Medulla oblongata (tissue), 1 donor: ENCODE results near the gene SSH3.
A peak's percentile ranks its signal among the peaks of the same experiment; 100 is the strongest.

ENCODE experiments used
- DNase-seq: peaks from one replicate; pipeline ENCODE4 v3.0.0-alpha.2; 2015; ENCODE audit errors: extremely low spot score

Gene SSH3

DNA sequence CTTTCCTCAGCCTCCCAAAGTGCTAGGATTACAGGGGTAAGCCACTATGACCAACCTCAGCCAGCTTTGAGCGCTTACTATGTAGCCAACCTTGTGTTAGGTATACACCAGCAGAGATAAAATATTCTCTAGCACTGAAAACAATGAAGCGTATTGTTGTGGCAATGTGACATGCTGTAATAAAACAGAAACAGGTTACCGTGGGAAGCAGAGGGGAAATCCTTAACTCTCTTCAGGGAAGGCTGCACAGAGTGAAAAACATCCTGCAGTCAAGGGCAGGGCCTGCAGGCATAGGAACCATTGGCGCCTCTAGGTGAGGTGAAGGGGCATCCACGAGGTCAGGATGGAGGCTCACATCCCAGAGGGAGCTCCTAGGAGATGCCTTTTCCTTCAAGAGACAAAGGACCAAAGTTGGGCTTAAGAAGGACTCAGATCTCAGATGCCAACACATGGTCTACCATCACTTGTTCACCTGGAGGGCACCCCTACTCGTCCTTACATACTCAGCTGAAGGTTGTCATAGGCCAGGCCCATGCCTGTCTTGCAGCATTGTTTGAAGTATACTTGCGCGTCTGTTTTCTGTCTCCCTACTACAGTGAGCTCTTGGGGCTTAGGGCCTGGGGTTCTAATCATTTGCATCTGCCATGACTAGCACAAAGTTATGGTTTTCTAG is 42.1 kb downstream of the SSH3 start:
- no peak for DNase-seq

GRCh38 chr11:67345920-67346819 is 42.8 kb downstream of the SSH3 start:
- no peak for DNase-seq

- no peak for DNase-seq
Measured at GRCh38 chr11:67347964-67348749, 44.8 kb downstream of the SSH3 start.

DNA sequence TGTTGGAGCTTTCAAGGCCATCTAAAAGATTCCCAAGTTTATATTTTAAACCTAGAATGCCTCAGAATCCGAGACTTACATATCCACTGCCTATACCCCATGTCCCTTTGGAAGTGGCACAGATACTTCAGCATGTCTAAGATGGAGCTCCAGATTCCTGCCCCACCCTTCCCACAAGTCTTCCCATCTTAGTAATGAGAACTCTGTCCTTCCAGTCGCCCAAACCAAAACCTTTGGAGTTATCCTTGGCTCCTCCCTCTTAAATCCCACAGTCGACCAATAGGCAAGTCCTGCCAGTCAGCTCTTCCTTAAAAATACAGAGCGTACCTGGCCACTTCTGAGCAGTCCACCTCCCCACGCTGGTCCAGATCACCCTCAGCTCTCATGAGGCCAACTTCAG is 45.7 kb downstream of the SSH3 start:
- DNase-seq = no peak

DNA sequence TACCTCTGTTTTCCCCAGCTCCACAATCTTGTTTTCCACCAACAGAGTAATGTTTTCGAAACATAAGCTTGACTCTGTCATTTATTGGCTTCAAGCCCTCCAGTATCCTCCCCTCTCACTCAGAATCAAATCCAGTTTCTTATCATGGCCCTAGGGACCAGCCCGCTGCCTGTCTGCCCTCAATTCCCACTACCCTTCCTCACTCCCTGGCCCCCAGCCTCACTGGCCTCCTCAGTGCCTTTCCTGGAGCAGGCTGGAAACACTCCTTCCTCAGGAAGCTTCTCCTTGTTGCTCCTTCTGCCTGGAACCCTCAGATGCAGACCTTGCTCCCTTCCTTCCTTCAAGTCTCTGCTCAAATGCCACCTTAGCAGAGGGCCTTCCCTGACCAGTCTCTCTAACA is 46.1 kb downstream of the SSH3 start:
- no peak for DNase-seq

DNA sequence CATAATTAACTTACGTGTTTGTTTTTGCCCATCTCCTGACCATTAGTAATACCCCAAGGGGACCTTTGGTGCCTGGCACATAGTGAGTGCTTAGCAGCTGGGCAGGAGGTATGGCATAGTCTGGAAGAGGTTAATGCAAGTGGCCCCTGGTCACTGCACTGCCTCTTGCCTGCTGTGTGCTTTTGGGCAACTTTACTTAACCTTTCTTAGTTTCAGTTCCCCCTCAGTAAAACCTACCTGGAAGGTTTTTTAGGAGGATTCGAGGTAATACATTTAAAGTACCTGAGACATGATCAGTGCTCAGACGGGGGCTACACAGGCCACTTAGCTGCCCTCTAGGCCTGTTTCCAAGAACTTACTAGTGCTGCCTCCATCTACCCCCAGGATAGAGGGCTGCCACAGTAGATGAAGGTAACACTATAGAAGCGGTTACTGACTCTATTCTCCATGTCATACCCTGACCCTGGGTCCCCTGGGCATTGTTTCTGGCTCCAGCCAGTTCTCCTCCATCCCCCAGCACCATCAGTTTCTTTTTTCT is 46.7 kb downstream of the SSH3 start:
- no peak for DNase-seq

DNA sequence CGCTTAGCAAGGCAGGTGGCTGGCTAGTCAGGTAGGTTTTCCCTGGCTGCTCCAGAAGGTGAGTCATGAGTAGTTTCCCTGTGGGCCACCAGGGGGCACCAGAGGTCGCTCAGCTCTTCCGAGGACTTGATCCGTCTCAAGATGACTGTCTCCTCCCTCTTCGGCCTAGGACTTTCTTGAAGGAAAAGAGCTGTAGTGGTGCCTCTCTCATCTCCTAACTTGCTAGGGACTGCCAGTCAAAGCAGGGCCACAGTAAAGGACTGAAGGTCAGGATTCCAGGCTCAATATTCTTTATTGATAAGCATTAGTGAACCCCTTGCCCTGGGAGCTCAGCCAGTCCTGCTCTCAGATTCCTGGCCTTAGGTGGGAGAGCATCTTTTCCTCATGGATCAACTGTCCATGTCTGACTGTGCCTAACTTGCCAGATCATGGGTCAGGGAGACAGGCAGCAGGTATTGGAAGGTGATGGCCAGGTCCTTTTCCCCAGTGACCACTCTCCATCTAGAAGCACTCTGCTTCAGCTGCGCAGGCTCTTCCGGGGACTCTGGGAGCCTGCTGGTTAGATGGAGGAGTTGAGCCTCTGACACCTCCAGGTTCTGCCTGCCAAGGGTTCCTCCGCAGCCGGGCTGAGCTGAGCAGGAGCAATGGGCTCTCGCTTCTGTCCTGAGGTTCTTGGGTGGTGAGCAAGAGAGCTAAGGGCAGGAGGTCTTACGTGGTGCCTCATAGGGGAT is 48.1 kb downstream of the SSH3 start:
- DNase-seq = peak; percentile 78

DNA sequence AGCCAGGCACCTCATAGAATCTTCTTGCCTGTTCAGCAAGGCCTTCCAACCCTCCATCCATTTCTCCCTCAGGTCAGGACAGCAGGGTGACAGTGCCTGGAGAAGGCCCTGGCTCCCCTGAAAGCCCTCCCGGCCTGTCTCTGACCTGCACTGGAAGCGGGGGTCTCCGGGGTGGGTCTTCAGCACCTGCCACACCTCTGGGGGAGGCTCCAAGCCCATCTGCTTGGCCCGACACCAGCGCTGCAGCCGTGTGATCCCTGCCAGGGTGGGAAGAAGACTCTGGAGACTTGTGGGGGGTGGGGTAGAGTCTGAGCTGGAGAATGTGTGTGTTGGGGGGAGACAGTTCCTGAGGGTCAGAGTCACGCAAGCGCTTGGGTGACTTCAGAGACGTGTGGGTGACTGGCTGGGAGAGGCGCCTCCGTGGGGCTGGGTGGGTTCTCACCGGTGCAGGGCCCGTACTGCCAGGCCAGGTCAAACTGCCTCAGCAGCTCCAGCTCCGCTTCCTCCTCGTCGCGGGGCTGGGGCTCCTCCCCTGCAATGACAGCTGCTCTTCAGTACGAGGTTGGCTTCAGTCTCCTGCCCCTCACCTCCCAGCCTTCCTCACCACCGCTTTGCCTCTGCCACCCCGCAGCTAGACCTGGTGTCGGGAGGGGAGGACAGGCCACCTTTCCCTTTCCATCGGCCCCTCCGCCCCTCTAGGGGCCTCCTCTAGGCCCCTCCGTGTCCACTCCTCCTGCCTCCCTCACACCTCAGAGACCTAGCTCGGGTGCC is 49.4 kb downstream of the SSH3 start:
- DNase-seq = no peak

DNA sequence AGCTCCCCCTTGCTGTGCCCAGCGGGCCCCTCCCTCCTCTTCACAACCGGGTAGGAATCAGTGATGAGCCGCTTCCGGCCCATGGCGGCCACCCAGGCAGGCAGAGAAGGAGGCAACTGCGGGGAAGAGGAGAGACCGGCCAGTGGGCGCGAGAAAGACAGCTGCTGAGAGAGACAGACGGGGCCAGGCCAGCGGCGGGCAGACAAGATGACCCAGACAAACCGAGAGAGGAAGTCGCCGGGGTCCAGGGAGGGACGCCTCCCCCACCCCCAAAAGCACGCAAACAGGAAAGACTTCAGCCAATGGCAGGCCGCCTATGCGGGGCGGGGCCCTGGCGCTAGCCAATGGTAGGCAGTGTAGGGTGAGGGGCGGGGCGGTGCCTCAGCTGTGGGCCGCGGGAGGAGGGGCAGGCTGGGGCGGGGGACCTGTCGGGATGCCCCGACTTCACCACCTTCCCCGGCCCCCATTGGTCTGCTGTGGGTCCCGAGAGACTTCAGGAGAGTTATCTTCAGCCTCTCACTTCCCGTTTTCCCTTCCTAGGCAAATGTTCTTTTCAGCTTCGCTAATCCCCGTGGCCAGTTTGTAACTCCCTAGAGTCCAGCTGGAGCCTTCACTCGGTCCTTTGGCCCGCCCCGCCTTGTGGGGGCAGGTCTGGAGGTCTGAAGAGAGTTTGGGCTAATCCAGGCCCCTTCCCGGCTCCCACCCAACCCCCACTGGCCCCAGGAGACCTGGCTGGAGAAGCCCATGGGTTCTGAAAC is 50.2 kb downstream of the SSH3 start, which contains the start of gene POLD4:
Gene POLD4, minus strand, starts transcription at position 230 of the 758 bp plus-strand sequence. Its CDS starts 147 bp downstream, at position 83.
- DNase-seq = peak; percentile 98

GRCh38 chr11:67354075-67355022 is 51.0 kb downstream of the SSH3 start:
- no peak for DNase-seq

DNA sequence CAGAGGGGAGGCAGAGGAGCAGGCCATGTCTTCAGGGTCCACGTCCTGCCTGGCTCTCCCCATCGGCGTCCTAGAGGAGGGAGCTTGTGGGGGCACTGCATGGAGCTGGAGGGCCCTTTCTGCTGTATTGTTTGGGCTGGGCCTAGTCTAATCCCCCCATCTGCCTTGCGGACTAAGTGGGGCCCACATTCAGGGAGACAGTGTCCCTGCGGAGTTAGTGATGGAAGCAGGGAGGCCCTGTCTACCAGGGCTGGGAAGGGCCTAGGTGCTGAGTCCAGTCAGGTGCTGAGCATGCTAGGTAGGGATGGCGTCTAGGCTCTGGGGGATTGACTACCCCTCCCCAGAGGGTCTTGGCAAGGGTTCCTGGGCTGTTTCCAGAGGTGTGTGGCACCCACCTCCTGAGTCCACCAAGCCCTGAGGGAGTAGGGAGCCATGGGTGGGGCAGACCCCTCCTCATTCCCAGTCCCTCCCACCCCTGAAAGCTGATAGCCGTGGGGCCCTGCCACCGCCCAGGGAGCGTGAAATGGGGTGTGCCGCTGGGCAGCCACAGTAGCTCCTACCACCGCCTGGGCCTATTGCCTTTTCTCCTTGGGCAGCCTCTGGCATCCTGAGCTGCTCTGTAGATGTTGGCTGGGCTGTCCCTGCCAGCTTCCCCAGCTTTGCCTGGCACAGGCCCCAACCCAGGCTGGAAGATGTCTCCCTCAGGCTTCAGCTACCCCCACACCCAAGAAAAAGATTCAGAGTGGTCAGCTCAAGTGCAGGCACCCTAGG is 51.9 kb downstream of the SSH3 start:
- no peak for DNase-seq

GRCh38 chr11:67355794-67356386 is 52.6 kb downstream of the SSH3 start:
- no peak for DNase-seq

DNA sequence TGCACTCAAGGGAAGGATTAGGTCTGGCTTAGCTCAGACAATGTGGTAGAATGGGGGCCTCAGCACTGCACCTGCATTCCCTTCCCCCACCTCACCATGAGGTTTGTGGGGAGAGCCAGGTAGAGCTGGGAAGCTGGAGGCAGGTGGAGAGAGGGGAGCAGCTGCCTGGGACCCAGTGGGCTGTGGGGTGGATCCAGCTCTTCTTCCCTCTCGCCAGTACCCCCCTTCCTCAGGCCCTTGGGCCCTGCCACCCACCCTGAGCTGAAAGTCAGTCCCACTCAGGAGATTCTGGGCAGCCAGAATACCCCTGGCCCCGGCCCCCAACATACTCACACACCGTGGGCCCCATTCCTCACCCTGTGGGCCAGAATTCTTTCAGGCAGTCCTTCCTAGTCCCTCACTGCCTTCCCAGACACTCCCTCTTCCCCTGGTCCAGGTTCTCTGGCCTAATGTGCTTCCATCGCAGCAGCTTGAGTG is 53.1 kb downstream of the SSH3 start:
- DNase-seq = no peak

DNA sequence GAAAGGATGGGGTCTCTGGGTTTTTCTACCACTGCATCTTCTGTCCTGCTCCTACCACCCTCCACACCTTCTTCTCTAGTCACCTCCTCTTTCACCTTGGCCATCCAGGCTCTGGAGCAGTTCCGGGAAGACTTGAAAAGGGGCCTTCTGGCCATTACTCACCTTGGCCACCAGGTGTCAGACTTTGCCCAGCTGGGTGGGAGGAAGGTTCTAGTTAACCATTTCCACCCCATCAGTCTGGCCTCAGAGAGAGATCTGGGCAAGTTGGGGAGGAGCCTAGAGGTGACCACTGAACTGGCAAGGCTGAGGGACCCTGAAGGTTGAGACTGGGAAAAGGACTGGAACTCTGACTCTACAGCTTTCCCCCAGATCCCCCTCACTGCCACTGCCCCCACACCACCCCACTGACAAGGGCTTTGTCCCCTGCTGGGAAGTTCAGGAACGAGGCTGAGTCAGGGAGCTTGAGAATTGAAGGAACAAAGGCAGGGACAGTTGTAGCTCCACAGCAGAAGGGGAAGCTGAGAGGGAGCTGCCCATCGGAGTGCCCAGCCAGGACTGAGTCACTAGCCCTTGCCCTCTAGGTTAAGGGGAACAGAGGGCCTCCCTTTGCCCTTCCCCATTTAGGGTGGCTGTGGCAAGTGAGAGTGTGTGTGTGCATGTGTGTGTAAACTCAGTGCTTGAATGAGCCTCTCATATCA is 53.7 kb downstream of the SSH3 start:
- peak; percentile 77 for DNase-seq

DNA sequence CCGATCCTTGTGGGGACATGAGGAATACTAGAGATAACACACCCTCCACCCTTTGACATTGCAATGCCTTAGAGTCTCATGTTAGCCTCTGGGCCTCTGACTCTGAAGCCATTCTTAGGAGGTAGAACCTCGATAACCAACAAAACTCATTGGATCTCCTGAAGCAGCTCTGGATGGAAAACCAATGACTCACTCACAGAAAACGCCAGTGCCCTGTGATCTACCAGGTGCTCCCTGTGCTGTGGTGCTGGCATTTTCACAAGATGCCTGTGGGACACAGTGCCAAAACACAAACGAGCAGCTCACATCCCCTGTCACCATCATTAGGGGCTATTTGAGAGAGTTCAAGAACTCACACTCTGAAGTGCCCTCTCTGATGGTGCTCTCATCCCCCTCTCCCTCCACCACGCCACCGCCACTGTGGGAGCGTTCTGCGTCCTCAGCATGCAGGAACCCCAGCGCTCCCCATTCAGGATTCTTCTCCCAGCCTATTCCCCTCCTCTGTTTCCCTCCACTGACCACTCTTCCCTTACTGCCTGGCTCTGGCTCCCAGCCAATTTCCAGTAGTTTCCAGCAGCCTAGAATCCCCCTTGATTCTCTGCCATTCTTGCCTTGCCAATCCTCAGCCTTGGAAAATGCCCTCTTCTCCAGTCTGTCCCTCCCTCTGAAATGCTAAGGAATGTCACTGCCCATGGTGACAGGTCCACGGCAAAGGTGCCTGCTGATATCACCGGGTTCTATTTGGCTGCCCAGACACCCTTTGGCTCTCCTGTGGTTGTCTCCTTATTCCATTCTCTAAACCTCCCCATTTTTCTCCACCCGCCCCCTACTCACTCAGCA is 54.7 kb downstream of the SSH3 start:
- DNase-seq = no peak
